A673 (cell line): ENCODE measurements around the gene IGFL3.

Experiments used
- CTCF ChIP-seq: fragments of 300-800, 200-600 bp; sonication (generic); conservative IDR thresholded peaks from 2 replicates; pipeline ENCODE4 v1.5.1; 2017; ENCODE audit warnings: low read depth, mild to moderate bottlenecking, antibody characterized with exemption, low read length, moderate library complexity, mixed read lengths
- EZH2 ChIP-seq: fragments of 200-600 bp; sonication (generic); IDR thresholded peaks from 2 replicates; pipeline ENCODE4 v1.6.1; 2017; ENCODE audit warnings: borderline replicate concordance, low read depth, mild to moderate bottlenecking, mixed read lengths, antibody characterized with exemption, low read length; ENCODE audit not compliant: poor library complexity, severe bottlenecking

GRCh38 chr19:46101293-46101692 lies 23.2 kb downstream of the IGFL3 start:
- no peak for TF ChIP-seq CTCF
- TF ChIP-seq EZH2: no peak
